Subcutaneous abdominal adipose tissue (tissue), 5 donors: ENCODE results near the gene PLXND1.

Source experiments
- H3K27ac ChIP-seq: one replicate; pipeline ENCODE4 v1.7.0; 2013; ENCODE audit warnings: low read depth, mild to moderate bottlenecking, inconsistent platforms, low read length, moderate library complexity
- H3K27me3 ChIP-seq, 5 donors: one replicate each; pipeline ENCODE4 v1.7.0; 2013; ENCODE audit warnings: low read length in 5 of 5, inconsistent platforms in 1 of 5; ENCODE audit not compliant: control insufficient read depth in 5 of 5, insufficient read depth in 4 of 5
- H3K36me3 ChIP-seq, 5 donors: one replicate each; pipeline ENCODE4 v1.7.0; 2013; ENCODE audit warnings: low read length in 5 of 5; ENCODE audit not compliant: control insufficient read depth in 5 of 5, insufficient read depth in 5 of 5
- H3K4me1 ChIP-seq, 5 donors: one replicate each; pipeline ENCODE4 v1.7.0; 2013; ENCODE audit warnings: low read length in 5 of 5, mild to moderate bottlenecking in 3 of 5, moderate library complexity in 1 of 5; ENCODE audit not compliant: control insufficient read depth in 5 of 5, insufficient read depth in 5 of 5
- H3K4me3 ChIP-seq, 5 donors: one replicate each; pipeline ENCODE4 v1.7.0; 2013; ENCODE audit warnings: low read length in 5 of 5, low read depth in 1 of 5
- H3K9ac ChIP-seq, 5 donors: one replicate each; pipeline ENCODE4 v1.7.0; 2013; ENCODE audit warnings: low read length in 5 of 5, mild to moderate bottlenecking in 4 of 5, moderate library complexity in 3 of 5
- H3K9me3 ChIP-seq, 5 donors: one replicate each; pipeline ENCODE4 v1.7.0; 2013; ENCODE audit warnings: low read length in 5 of 5; ENCODE audit not compliant: control insufficient read depth in 5 of 5
- donor health status: healthy.
- donor health status: healthy.
- donor health status: healthy.
- donor health status: healthy.
- donor health status: healthy.

Gene PLXND1

GRCh38 chr3:129579991-129580390, 26.5 kb downstream of the PLXND1 start:
- Histone ChIP-seq H3K27ac (no peak overlapping the region), H3K27me3 (no peaks in the 10 kb centered on the region), H3K4me1 (peaks cover 12 to 74% (median 66%) of the 10 kb centered on the region in 5 donors), H3K9ac (peak overlapping the region in 1 of 5 donors; percentile 26), H3K36me3 (peaks cover 0 to 97% (median 93%) of the 10 kb centered on the region in 5 donors), H3K4me3 (no peak overlapping the region), H3K9me3 (no peaks in the 10 kb centered on the region)

GRCh38 chr3:129577925-129578786, 28.3 kb downstream of the PLXND1 start:
- Histone ChIP-seq H3K4me3 (no peak overlapping the region), H3K27me3 (no peaks in the 10 kb centered on the region), H3K9ac (peak overlapping the region in 1 of 5 donors; percentile 10), H3K4me1 (peaks cover 12 to 64% (median 59%) of the 10 kb centered on the region in 5 donors), H3K27ac (peak overlapping the region; percentile 23), H3K9me3 (no peaks in the 10 kb centered on the region), H3K36me3 (peaks cover 0 to 97% (median 93%) of the 10 kb centered on the region in 5 donors)

- Histone ChIP-seq H3K4me3 (peak overlapping the region in 1 of 5 donors; percentile 9), H3K9me3 (no peaks in the 10 kb centered on the region), H3K36me3 (peaks cover 0 to 97% (median 93%) of the 10 kb centered on the region in 5 donors), H3K27ac (no peak overlapping the region), H3K27me3 (no peaks in the 10 kb centered on the region), H3K9ac (no peak overlapping the region), H3K4me1 (peaks cover 12 to 59% (median 56%) of the 10 kb centered on the region in 5 donors)
Observed at GRCh38 chr3:129577366-129577765, 29.1 kb downstream of the PLXND1 start.

- Histone ChIP-seq H3K27ac (no peak overlapping the region), H3K9me3 (no peaks in the 10 kb centered on the region), H3K4me1 (peaks cover 12 to 59% (median 56%) of the 10 kb centered on the region in 5 donors), H3K4me3 (peak overlapping the region in 1 of 5 donors; percentile 9), H3K9ac (peak overlapping the region in 1 of 5 donors; percentile 26), H3K36me3 (peaks cover 0 to 97% (median 93%) of the 10 kb centered on the region in 5 donors), H3K27me3 (no peaks in the 10 kb centered on the region)
Observed at GRCh38 chr3:129576514-129577352, 29.7 kb downstream of the PLXND1 start.

GRCh38 chr3:129575997-129576384, 30.5 kb downstream of the PLXND1 start:
- Histone ChIP-seq H3K27me3 (no peaks in the 10 kb centered on the region), H3K4me3 (no peak overlapping the region), H3K4me1 (peaks cover 12 to 56% (median 51%) of the 10 kb centered on the region in 5 donors), H3K9ac (no peak overlapping the region), H3K36me3 (peaks cover 0 to 97% (median 93%) of the 10 kb centered on the region in 5 donors), H3K27ac (no peak overlapping the region), H3K9me3 (no peaks in the 10 kb centered on the region)

GRCh38 chr3:129575233-129575996, 31.1 kb downstream of the PLXND1 start:
- Histone ChIP-seq H3K27ac (no peak overlapping the region), H3K27me3 (no peaks in the 10 kb centered on the region), H3K9ac (no peak overlapping the region), H3K36me3 (peaks cover 0 to 97% (median 93%) of the 10 kb centered on the region in 5 donors), H3K4me1 (peaks cover 10 to 50% (median 47%) of the 10 kb centered on the region in 5 donors), H3K4me3 (no peak overlapping the region), H3K9me3 (no peaks in the 10 kb centered on the region)

GRCh38 chr3:129574206-129574605, 32.3 kb downstream of the PLXND1 start:
- H3K9ac ChIP-seq = no peak overlapping the region
- no peaks in the 10 kb centered on the region for H3K27me3 ChIP-seq
- no peak overlapping the region for H3K27ac ChIP-seq
- no peaks in the 10 kb centered on the region for H3K9me3 ChIP-seq
- H3K36me3 ChIP-seq = peaks cover 1 to 97% (median 93%) of the 10 kb centered on the region in 5 donors
- H3K4me1 ChIP-seq = peaks cover 4 to 38% (median 35%) of the 10 kb centered on the region in 5 donors
- H3K4me3 ChIP-seq = no peak overlapping the region

GRCh38 chr3:129573493-129573892, 33.0 kb downstream of the PLXND1 start:
- no peak overlapping the region for H3K27ac ChIP-seq
- no peaks in the 10 kb centered on the region for H3K27me3 ChIP-seq
- H3K9ac ChIP-seq = no peak overlapping the region
- H3K9me3 ChIP-seq = no peaks in the 10 kb centered on the region
- peaks cover 6 to 97% (median 95%) of the 10 kb centered on the region in 5 donors for H3K36me3 ChIP-seq
- no peak overlapping the region for H3K4me3 ChIP-seq
- H3K4me1 ChIP-seq = peaks cover 4 to 31% (median 27%) of the 10 kb centered on the region in 5 donors

GRCh38 chr3:129572603-129573002, 33.9 kb downstream of the PLXND1 start:
- H3K9ac ChIP-seq = no peak overlapping the region
- H3K27me3 ChIP-seq = no peaks in the 10 kb centered on the region
- H3K9me3 ChIP-seq = no peaks in the 10 kb centered on the region
- no peak overlapping the region for H3K27ac ChIP-seq
- peaks cover 6 to 95% (median 88%) of the 10 kb centered on the region in 5 donors for H3K36me3 ChIP-seq
- H3K4me3 ChIP-seq = no peak overlapping the region
- H3K4me1 ChIP-seq = peaks cover 2 to 26% (median 20%) of the 10 kb centered on the region in 5 donors
